HTR-8/SVneo (cell line): ENCODE results near the gene LARP4.
"Not testable (repeated sequence)": the region's sequence is repeated elsewhere in the genome, so short reads cannot be mapped to it uniquely, and the experiment has no call there.

Experiments used
- DNase-seq: peaks from one replicate; pipeline ENCODE4 v3.0.0; 2011; ENCODE audit warnings: low spot score, mixed read lengths; ENCODE audit not compliant: insufficient read length
- FAIRE-seq: peaks from 2 replicates; lab custom pipeline; 2011; peaks lifted over from hg19 to GRCh38; lab: Jason Lieb, UNC

LARP4 gene

GRCh38 chr12:50458606-50459005, 57.9 kb downstream of the LARP4 start:
- DNase-seq = no peak
- FAIRE-seq = no peak

- DNase-seq = no peak
- FAIRE-seq = no peak
Measured at GRCh38 chr12:50467439-50467838, 66.8 kb downstream of the LARP4 start.

DNA sequence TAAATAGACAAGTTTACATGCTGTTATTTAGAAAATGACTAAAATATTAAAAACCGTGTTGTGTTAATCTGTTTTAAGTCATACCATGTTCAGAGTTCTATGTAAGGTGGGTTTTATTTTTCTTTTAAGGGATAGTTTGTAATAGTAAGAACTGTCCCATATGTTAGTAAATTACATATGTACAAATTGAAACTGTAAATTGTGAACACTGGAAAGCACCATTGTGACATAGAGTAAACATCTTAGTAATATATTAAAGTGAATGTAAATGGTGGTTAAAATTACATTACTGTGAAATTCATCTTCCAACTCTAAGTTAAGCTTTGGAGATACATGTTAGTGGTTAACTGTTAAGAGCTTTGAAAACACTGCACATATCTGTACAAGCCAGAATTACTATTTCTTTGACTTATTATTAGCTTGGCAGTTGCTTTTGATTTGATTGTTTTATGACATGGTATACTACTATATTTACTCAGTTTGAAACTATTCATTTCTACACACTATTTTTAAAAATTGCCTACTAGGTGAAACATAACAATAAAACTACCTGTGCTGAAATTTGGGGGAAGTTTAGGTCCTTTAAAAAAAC, 76.7 kb downstream of the LARP4 start:
- no peak for FAIRE-seq
- no peak for DNase-seq

DNA sequence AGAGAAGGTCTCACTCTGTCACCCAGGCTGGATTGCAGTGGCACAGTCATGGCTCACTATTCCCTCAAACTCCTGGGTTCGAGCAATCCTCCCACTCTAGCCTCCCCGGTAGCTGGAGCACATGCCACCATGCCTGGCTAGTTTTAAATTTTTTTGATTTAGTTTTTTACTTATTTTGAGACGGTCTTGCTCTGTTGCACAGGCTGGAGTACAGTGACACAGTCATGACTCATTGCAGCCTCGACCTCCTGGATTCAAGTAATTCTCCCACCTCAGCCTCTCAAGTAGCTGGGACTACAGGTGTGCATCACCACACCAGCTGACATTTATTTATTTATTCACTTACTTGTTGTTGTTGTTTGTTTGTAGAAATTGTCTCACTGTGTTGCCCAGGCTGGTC, 81.9 kb downstream of the LARP4 start:
- DNase-seq (no peak), FAIRE-seq (no peak)

GRCh38 chr12:50483488-50483887, 82.8 kb downstream of the LARP4 start:
- no peak for FAIRE-seq
- no peak for DNase-seq

- no peak for DNase-seq
Measured at GRCh38 chr12:50488801-50489200, 88.1 kb downstream of the LARP4 start.

GRCh38 chr12:50498119-50498518, 97.4 kb downstream of the LARP4 start:
- FAIRE-seq, DNase-seq: not testable (repeated sequence)

More at GRCh38 chr12:50488801-50489200, 88.1 kb downstream of the LARP4 start:
- FAIRE-seq = no peak

- DNase-seq (peak; percentile 86), FAIRE-seq (peak; percentile 89)
Measured at GRCh38 chr12:50504798-50505674, 104.4 kb downstream of the LARP4 start, which contains the start of gene DIP2B. TSS of gene DIP2B (plus strand) at chr12:50504985. CDS start at chr12:50505141, 156 bp downstream.

DNA sequence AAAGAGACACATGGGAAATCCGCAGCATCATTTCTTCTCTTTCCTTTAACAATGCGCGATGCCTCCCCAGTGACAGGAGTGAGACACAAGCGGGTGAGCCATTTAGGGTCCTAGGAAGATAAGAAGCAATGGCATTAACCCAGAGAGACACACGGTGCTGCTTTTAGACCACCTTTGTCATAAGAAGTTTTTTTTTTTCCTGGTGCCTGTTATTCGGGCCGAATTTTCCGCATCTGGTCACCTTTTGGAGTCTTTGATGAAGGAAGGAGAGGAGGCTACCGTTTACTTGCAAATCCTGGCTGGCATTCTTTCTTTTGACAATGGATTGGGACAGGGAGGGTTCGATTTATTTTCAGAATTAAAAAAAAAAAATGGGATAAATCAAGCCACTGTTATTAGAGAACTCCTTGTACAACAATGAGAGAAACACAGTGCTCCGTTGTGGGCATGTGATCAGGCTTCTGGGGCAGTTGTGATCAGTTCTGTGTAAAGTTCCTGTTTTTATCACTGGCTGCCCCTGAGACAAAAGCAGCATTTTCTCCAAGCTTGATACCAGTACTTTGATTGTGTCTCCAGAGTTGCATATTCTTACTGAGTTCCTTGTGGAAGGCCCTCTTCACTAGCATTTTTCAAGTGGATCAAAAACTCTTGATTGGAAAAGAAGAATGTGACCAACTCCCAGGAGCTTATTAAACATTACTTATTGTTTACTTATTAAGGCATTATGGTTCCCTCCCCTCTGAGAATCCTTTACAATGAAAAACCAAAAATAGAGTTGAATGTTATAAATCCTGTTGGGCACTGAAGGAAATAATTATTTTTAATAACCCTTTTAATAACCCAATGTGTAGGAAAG, 105.2 kb downstream of the LARP4 start:
- DNase-seq (no peak), FAIRE-seq (no peak)

GRCh38 chr12:50506753-50507473, 106.2 kb downstream of the LARP4 start:
- no peak for FAIRE-seq
- no peak for DNase-seq

GRCh38 chr12:50507474-50507838, 106.8 kb downstream of the LARP4 start:
- FAIRE-seq (no peak), DNase-seq (no peak)

- FAIRE-seq = no peak
- DNase-seq = no peak
Measured at GRCh38 chr12:50507930-50508329, 107.2 kb downstream of the LARP4 start.

- no peak for FAIRE-seq
- no peak for DNase-seq
Measured at GRCh38 chr12:50508414-50508813, 107.7 kb downstream of the LARP4 start.

GRCh38 chr12:50508970-50509663, 108.4 kb downstream of the LARP4 start:
- FAIRE-seq = no peak
- no peak for DNase-seq

GRCh38 chr12:50514526-50515276, 114.0 kb downstream of the LARP4 start:
- FAIRE-seq (no peak), DNase-seq (no peak)

- DNase-seq (no peak), FAIRE-seq (no peak)
Measured at GRCh38 chr12:50515587-50515986, 114.9 kb downstream of the LARP4 start.

DNA sequence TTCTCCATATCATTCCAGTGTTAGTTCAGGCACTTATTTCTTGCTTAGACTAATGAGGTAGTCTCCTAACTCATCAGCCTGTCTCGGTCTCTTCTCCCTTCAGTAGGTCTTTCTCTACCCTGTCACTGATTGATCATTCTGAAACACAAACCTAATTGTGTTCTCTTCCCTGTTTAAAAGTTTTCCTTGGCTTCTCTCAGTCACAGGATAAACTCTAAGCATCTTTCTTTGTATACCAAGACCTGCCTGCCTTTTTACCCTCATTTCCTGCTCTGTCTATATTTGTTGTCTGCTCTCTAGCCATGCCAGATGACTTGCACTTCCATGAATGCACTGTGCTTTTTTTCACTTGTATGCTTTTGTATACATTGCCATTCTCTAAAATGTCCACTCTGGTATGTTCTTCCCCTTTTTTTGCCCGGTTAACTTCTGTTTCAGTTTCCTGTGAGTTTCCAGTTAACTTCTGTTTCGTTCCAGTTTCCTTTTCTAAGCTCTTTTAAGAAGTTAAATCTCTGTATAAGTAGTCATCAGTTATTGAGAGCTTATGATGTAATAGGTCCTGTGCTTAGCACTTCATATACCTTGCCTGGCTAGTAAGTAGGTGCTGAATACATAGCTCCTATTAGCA, 116.8 kb downstream of the LARP4 start:
- no peak for FAIRE-seq
- no peak for DNase-seq

DNA sequence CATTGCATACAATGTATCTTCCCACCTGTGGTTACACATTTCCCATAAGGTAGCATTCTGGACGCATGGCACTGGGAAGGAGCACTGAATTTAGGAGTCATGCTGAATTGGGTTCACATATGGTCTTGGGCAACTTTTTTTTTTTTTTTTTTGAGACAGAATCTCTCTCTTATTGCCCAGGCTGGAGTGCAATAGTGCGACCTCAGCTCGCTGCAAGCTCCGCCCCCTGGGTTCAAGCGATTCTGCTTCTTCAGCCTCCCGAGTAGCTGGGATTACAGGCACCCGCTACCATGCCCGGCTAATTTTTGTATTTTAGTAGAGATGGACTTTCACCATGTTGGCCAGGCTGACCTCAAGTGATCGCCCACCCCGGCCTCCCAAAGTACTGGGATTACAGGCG, 117.4 kb downstream of the LARP4 start:
- DNase-seq (no peak), FAIRE-seq (no peak)
